K562 (cell line): ENCODE data around the gene EDDM3A. TPM values are rescaled to one million over a fixed set of nuclear protein-coding genes. Genes with fewer than 3 reads are reported as not detected.

Experiments
- CEBPG ChIP-seq, 3 experiments: fragments of 200-800 bp in 1 of 3; sonication (Bioruptor generic) in 1 of 3; sonication (generic) in 1 of 3; formaldehyde crosslinking in 1 of 3; IDR thresholded peaks in 2 of 3; conservative IDR thresholded peaks in 1 of 3; 2 replicates each; pipeline versions ENCODE4 v1.6.1 to v1.8.0; 2016 to 2022; ENCODE audit warnings: missing compliant biosample characterization in 2 of 3, missing genetic modification characterization in 2 of 3, mild to moderate bottlenecking in 1 of 3, missing genetic modification reagents in 1 of 3
- CTBP1 ChIP-seq: fragments of 450-650 bp; IDR thresholded peaks from 2 replicates; pipeline ENCODE4 v1.6.1; 2016; ENCODE audit warnings: borderline replicate concordance
- MGA ChIP-seq: fragments of 450-650 bp; IDR thresholded peaks from 2 replicates; pipeline ENCODE4 v1.6.1; 2016; ENCODE audit warnings: mild to moderate bottlenecking, moderate library complexity
- NONO ChIP-seq, 2 experiments: fragments of 200-400 bp in 1 of 2; fragments of 450-650 bp in 1 of 2; formaldehyde crosslinking in 1 of 2; IDR thresholded peaks; 2 replicates each; pipeline ENCODE4 v1.6.1; 2017; ENCODE audit warnings: low read depth in 2 of 2, mild to moderate bottlenecking in 2 of 2, moderate library complexity in 2 of 2, low read length in 1 of 2
- NUFIP1 ChIP-seq: fragments of 450-650 bp; IDR thresholded peaks from 2 replicates; pipeline ENCODE4 v1.6.1; 2018; ENCODE audit not compliant: partially characterized antibody
- SP1 ChIP-seq: sonication (generic); formaldehyde crosslinking; IDR thresholded peaks from 2 replicates; pipeline ENCODE4 v1.8.1; 2022; ENCODE audit warnings: mild to moderate bottlenecking, missing genetic modification reagents
- SRSF3 ChIP-seq: fragments of 200-400 bp; formaldehyde crosslinking; IDR thresholded peaks from 2 replicates; pipeline ENCODE4 v1.6.1; 2016; ENCODE audit warnings: mild to moderate bottlenecking, low read length, moderate library complexity; ENCODE audit not compliant: insufficient read depth
- TBL1XR1 ChIP-seq, 2 experiments: IDR thresholded peaks; 2 replicates each; pipeline ENCODE4 v1.6.1; 2012; ENCODE audit warnings: improper control_type of control experiment in 2 of 2, low read length in 2 of 2, mild to moderate bottlenecking in 1 of 2
- ZNF224 ChIP-seq: sonication (generic); formaldehyde crosslinking; IDR thresholded peaks from 2 replicates; pipeline ENCODE4 v1.8.0; 2022; ENCODE audit warnings: mild to moderate bottlenecking, missing genetic modification reagents
- ZNF408 ChIP-seq: fragments of 250-450 bp; sonication (Bioruptor Pico); IDR thresholded peaks from 2 replicates; pipeline ENCODE4 v1.4.0; 2020; ENCODE audit warnings: low read depth, mild to moderate bottlenecking, moderate library complexity
- polyA plus RNA-seq, 8 experiments: library from polyadenylated mRNA; depleted of rRNA in 4 of 8; stranded (reverse) in 5 of 8; unstranded in 3 of 8; fragments of >200 nt; fragmentation: Nextera tagmentation in 2 of 8; fragmentation: Illumina TruSeq in 1 of 8; extraction: Ambion mirVana in 2 of 8; extraction: Trizol in 1 of 8; gene quantifications; 2 replicates each; pipeline versions ENCODE4 v1.2.1 to v1.2.3, GENCODE V29; 2011 to 2014; ENCODE audit warnings: inconsistent platforms in 1 of 8, missing spikeins in 1 of 8
- total RNA-seq, 7 experiments: library from RNA; depleted of rRNA in 6 of 7; stranded (reverse); fragments of >200 nt in 6 of 7; fragmentation: Illumina TruSeq in 2 of 7; extraction: Trizol in 2 of 7; gene quantifications; 2 replicates each; pipeline versions ENCODE4 v1.2.1 to v1.2.3, GENCODE V29; 2011 to 2021; ENCODE audit warnings: low replicate concordance in 1 of 7

EDDM3A gene
- total and polyA plus RNA-seq, 9 of the 15 experiments (the other 6 are each of a cell fraction or from before 2014, with no cell fraction given): not detected

GRCh38 chr14:20719777-20720176 lies 25.9 kb upstream of the EDDM3A start (continued):
- TF ChIP-seq MGA (no peak), TBL1XR1 (IDR thresholded peaks at IDR 0.05; ENCODE audit: low read length in 2 of 2) (no peak), ZNF408 (CRISPR knock-in tag) (no peak), ZNF224 (CRISPR knock-in tag) (no peak), NUFIP1 (no peak), SRSF3 (no peak), SP1 (CRISPR knock-in tag) (no peak), NONO (IDR thresholded peaks at IDR 0.05; ENCODE audit: low read depth in 2 of 2, low read length in 1 of 2) (no peak), CTBP1 (no peak), CEBPG (CRISPR knock-in tag; IDR thresholded peaks at IDR 0.05) (no peak), CEBPG (tag; conservative IDR thresholded peaks at IDR 0.05 in 1 of 2, IDR thresholded peaks at IDR 0.05 in 1 of 2) (no peak)
